Prostate gland (tissue), 2 donors: ENCODE results near the gene DZIP1.

Source experiments
- POLR2A ChIP-seq: fragments of 450-650 bp; IDR thresholded peaks from one replicate; pipeline ENCODE4 v1.6.1; 2016; ENCODE audit warnings: antibody characterized with exemption, mild to moderate bottlenecking
- POLR2AphosphoS5 ChIP-seq: sonication (generic); formaldehyde crosslinking; IDR thresholded peaks from one replicate; pipeline ENCODE4 v1.6.1; 2017; ENCODE audit warnings: antibody characterized with exemption
- TF ChIP-seq, protein P1 (sequence below), 4 experiments: fragments of 200-600 bp in 2 of 4; fragments of 450-650 bp in 2 of 4; sonication (generic) in 2 of 4; IDR thresholded peaks; 1 replicate in 3 of 4; 2 replicates in 1 of 4; pipeline ENCODE4 v1.5.1; 2016 to 2019; ENCODE audit warnings: antibody characterized with exemption in 4 of 4, mild to moderate bottlenecking in 2 of 4, moderate library complexity in 2 of 4

- TF ChIP-seq, protein P1, sequence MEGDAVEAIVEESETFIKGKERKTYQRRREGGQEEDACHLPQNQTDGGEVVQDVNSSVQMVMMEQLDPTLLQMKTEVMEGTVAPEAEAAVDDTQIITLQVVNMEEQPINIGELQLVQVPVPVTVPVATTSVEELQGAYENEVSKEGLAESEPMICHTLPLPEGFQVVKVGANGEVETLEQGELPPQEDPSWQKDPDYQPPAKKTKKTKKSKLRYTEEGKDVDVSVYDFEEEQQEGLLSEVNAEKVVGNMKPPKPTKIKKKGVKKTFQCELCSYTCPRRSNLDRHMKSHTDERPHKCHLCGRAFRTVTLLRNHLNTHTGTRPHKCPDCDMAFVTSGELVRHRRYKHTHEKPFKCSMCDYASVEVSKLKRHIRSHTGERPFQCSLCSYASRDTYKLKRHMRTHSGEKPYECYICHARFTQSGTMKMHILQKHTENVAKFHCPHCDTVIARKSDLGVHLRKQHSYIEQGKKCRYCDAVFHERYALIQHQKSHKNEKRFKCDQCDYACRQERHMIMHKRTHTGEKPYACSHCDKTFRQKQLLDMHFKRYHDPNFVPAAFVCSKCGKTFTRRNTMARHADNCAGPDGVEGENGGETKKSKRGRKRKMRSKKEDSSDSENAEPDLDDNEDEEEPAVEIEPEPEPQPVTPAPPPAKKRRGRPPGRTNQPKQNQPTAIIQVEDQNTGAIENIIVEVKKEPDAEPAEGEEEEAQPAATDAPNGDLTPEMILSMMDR (IDR thresholded peaks at IDR 0.05) = no peak
- TF ChIP-seq POLR2A (no peak), POLR2AphosphoS5 (no peak)
These were observed 103.2 kb downstream of the DZIP1 start for GRCh38 chr13:95541308-95541707.
